Measurements from ENCODE around the gene FGGY. TPM values are rescaled to one million over a fixed set of nuclear protein-coding genes. Genes with fewer than 3 reads are reported as not detected.

Gene FGGY
- total RNA-seq, 1 donor from 2014 or later = 32.5 TPM

- no peaks in the 10 kb centered on the region for H3F3A ChIP-seq (ENCODE audit: low read depth)
- H3K27ac ChIP-seq = no peak overlapping the region
- Mint-ChIP-seq H3K4me3 (no peak overlapping the region), H3K9me3 (no peaks in the 10 kb centered on the region), H3K36me3 (no peaks in the 10 kb centered on the region), H3K4me1 (peaks cover 15% of the 10 kb centered on the region), H3K27me3 (ENCODE audit: insufficient read depth, low read depth) (no peaks in the 10 kb centered on the region), H3K27ac (no peak overlapping the region)
- H3K79me2 ChIP-seq (ENCODE audit: low read depth) = no peaks in the 10 kb centered on the region
- no peak overlapping the region for H3K9ac ChIP-seq
- no peak for TF ChIP-seq EZH2 (IDR thresholded peaks at IDR 0.05)
- TF ChIP-seq EZH2phosphoT487 (IDR thresholded peaks at IDR 0.05) = no peak
- TF ChIP-seq CTCF (IDR thresholded peaks at IDR 0.05) = no peak
- H3K27me3 ChIP-seq = no peaks in the 10 kb centered on the region
- H3K4me2 ChIP-seq = no peak overlapping the region
- no peak overlapping the region for H2AFZ ChIP-seq (replicated peaks)
- no peak for DNase-seq (ENCODE audit: low spot score)
- H3K36me3 ChIP-seq = no peaks in the 10 kb centered on the region
- no peak overlapping the region for H3K4me3 ChIP-seq
- peaks cover 8% of the 10 kb centered on the region for H3K4me1 ChIP-seq
- no peaks in the 10 kb centered on the region for H3K9me3 ChIP-seq (ENCODE audit: low read depth)
- no peaks in the 10 kb centered on the region for H4K20me1 ChIP-seq (ENCODE audit: low read depth)
Observed at GRCh38 chr1:59502009-59502691, 205.3 kb downstream of the FGGY start.

- Histone ChIP-seq H4K20me1 (ENCODE audit: low read depth) (no peaks in the 10 kb centered on the region), H3F3A (ENCODE audit: low read depth) (no peaks in the 10 kb centered on the region), H3K4me1 (peaks cover 8% of the 10 kb centered on the region), H3K9me3 (ENCODE audit: low read depth) (no peaks in the 10 kb centered on the region), H3K27me3 (no peaks in the 10 kb centered on the region), H3K4me3 (no peak overlapping the region), H3K9ac (no peak overlapping the region), H2AFZ (replicated peaks) (no peak overlapping the region), H3K79me2 (ENCODE audit: low read depth) (no peaks in the 10 kb centered on the region), H3K36me3 (no peaks in the 10 kb centered on the region), H3K4me2 (no peak overlapping the region), H3K27ac (no peak overlapping the region)
- Mint-ChIP-seq H3K27me3 (ENCODE audit: insufficient read depth, low read depth) (no peaks in the 10 kb centered on the region), H3K9me3 (no peaks in the 10 kb centered on the region), H3K36me3 (no peaks in the 10 kb centered on the region), H3K27ac (no peak overlapping the region), H3K4me3 (no peak overlapping the region), H3K4me1 (peaks cover 11% of the 10 kb centered on the region)
- TF ChIP-seq EZH2 (IDR thresholded peaks at IDR 0.05) = no peak
- TF ChIP-seq CTCF (IDR thresholded peaks at IDR 0.05) = no peak
- no peak for TF ChIP-seq EZH2phosphoT487 (IDR thresholded peaks at IDR 0.05)
- DNase-seq (ENCODE audit: low spot score) = no peak
Observed at GRCh38 chr1:59504276-59504675, 207.4 kb downstream of the FGGY start.

GRCh38 chr1:59505596-59506028 is 208.7 kb downstream of the FGGY start:
- Mint-ChIP-seq H3K27ac (no peak overlapping the region), H3K4me3 (no peak overlapping the region), H3K4me1 (peaks cover 5% of the 10 kb centered on the region), H3K27me3 (ENCODE audit: insufficient read depth, low read depth) (no peaks in the 10 kb centered on the region), H3K36me3 (no peaks in the 10 kb centered on the region), H3K9me3 (no peaks in the 10 kb centered on the region)
- no peaks in the 10 kb centered on the region for H4K20me1 ChIP-seq (ENCODE audit: low read depth)
- DNase-seq (ENCODE audit: low spot score) = peak; percentile 17
- H3K79me2 ChIP-seq (ENCODE audit: low read depth) = no peaks in the 10 kb centered on the region
- H3K4me3 ChIP-seq = no peak overlapping the region
- H3K9ac ChIP-seq = no peak overlapping the region
- no peak overlapping the region for H3K27ac ChIP-seq
- H3K36me3 ChIP-seq = no peaks in the 10 kb centered on the region
- no peaks in the 10 kb centered on the region for H3K9me3 ChIP-seq (ENCODE audit: low read depth)
- H3K4me1 ChIP-seq = peaks cover 8% of the 10 kb centered on the region
- no peak overlapping the region for H2AFZ ChIP-seq (replicated peaks)
- H3K4me2 ChIP-seq = no peak overlapping the region
- no peaks in the 10 kb centered on the region for H3K27me3 ChIP-seq
- no peaks in the 10 kb centered on the region for H3F3A ChIP-seq (ENCODE audit: low read depth)
- TF ChIP-seq CTCF (IDR thresholded peaks at IDR 0.05) (no peak), EZH2 (IDR thresholded peaks at IDR 0.05) (no peak), EZH2phosphoT487 (IDR thresholded peaks at IDR 0.05) (no peak)

All from neural progenitor cell (in vitro differentiated cells).